H1 (cell line): ENCODE results near the gene DPY30. TPM values are rescaled to one million over a fixed set of nuclear protein-coding genes. Genes with fewer than 3 reads are reported as not detected.

Experiments
- CTCF ChIA-PET: fragments of 300-600 bp; sonication (Branson Sonifier 250); formaldehyde crosslinking; loops from one replicate; lab custom pipeline; 2021; ENCODE audit not compliant: partially characterized antibody; lab: Charles Lee
- POLR2A ChIA-PET: fragments of 300-600 bp; sonication (Branson Sonifier 250); formaldehyde crosslinking; loops from one replicate; lab custom pipeline; 2021; ENCODE audit warnings: inconsistent platforms; ENCODE audit not compliant: partially characterized antibody; lab: Charles Lee
- DNase-seq, 2 experiments: peaks; one replicate each; pipeline versions ENCODE4 v3.0.0 to v3.0.0-alpha.2; 2010 to 2022; ENCODE audit warnings: low spot score in 2 of 2, low read depth in 1 of 2, mixed read lengths in 1 of 2
- FAIRE-seq: peaks from 2 replicates; lab custom pipeline; 2011; peaks lifted over from hg19 to GRCh38; lab: Jason Lieb, UNC
- H2AFZ ChIP-seq: 2 replicates; pipeline ENCODE4 v1.8.1; 2012; ENCODE audit warnings: low read length, inconsistent platforms
- H2AK5ac ChIP-seq: 2 replicates; pipeline ENCODE4 v1.6.1; 2013; ENCODE audit warnings: low read depth, low read length
- H2BK120ac ChIP-seq: replicated peaks from 2 replicates; pipeline ENCODE3; 2013; ENCODE audit warnings: low read depth, low read length, inconsistent platforms
- H2BK12ac ChIP-seq: 2 replicates; pipeline ENCODE4 v1.6.1; 2013; ENCODE audit warnings: low read depth, low read length
- H2BK15ac ChIP-seq: 2 replicates; pipeline ENCODE4 v1.6.1; 2013; ENCODE audit warnings: low read length
- H2BK20ac ChIP-seq: 2 replicates; pipeline ENCODE4 v1.6.1; 2013; ENCODE audit warnings: low read length
- H2BK5ac ChIP-seq: 2 replicates; pipeline ENCODE4 v1.6.1; 2013; ENCODE audit warnings: low read depth, low read length
- H3K14ac ChIP-seq: 2 replicates; pipeline ENCODE4 v1.6.1; 2013; ENCODE audit warnings: inconsistent platforms; ENCODE audit not compliant: insufficient read length
- H3K18ac ChIP-seq: 2 replicates; pipeline ENCODE4 v1.6.1; 2013; ENCODE audit warnings: low read length; ENCODE audit errors: extremely low read depth
- H3K23ac ChIP-seq: 2 replicates; pipeline ENCODE4 v1.6.1; 2013; ENCODE audit warnings: inconsistent platforms; ENCODE audit not compliant: insufficient read length
- H3K23me2 ChIP-seq: 2 replicates; pipeline ENCODE4 v1.6.1; 2013; ENCODE audit warnings: low read depth, low read length
- H3K27ac ChIP-seq: 2 replicates; pipeline ENCODE4 v1.6.1; 2011; ENCODE audit warnings: low read depth, low read length, inconsistent platforms
- H3K27me3 ChIP-seq, 4 experiments: replicated peaks in 1 of 4; 1 replicate in 1 of 4; 2 replicates in 3 of 4; pipeline versions ENCODE4 v1.6.1 to v1.8.1; 2011 to 2013; ENCODE audit warnings: low read length in 3 of 4, mild to moderate bottlenecking in 3 of 4, inconsistent platforms in 2 of 4, mixed read lengths in 2 of 4, moderate library complexity in 1 of 4; ENCODE audit not compliant: control insufficient read depth in 3 of 4, insufficient read depth in 3 of 4; ENCODE audit errors: extremely low read depth in 1 of 4
- H3K36me3 ChIP-seq, 4 experiments: 2 replicates each; pipeline versions ENCODE4 v1.6.1 to v1.8.1; 2011 to 2013; ENCODE audit warnings: mild to moderate bottlenecking in 4 of 4, low read length in 3 of 4, moderate library complexity in 2 of 4, control low read depth in 1 of 4, inconsistent platforms in 1 of 4; ENCODE audit not compliant: insufficient read depth in 4 of 4, control insufficient read depth in 2 of 4
- H3K4ac ChIP-seq: replicated peaks from 2 replicates; pipeline ENCODE3; 2013; ENCODE audit warnings: low read length, low read depth, mixed read lengths, inconsistent platforms; ENCODE audit not compliant: insufficient read length
- H3K4me1 ChIP-seq, 4 experiments: replicated peaks in 1 of 4; 1 replicate in 1 of 4; 2 replicates in 3 of 4; pipeline versions ENCODE4 v1.6.1 to v1.8.1; 2011 to 2013; ENCODE audit warnings: low read length in 3 of 4, inconsistent platforms in 2 of 4, mixed read lengths in 1 of 4; ENCODE audit not compliant: insufficient read depth in 4 of 4, control insufficient read depth in 3 of 4
- H3K4me2 ChIP-seq, 2 experiments: 2 replicates each; pipeline versions ENCODE4 v1.6.1 to v1.8.1; 2011 to 2013; ENCODE audit warnings: low read depth in 2 of 2, low read length in 2 of 2, control low read depth in 1 of 2, inconsistent platforms in 1 of 2, mild to moderate bottlenecking in 1 of 2; ENCODE audit not compliant: insufficient read depth in 1 of 2
- H3K4me3 ChIP-seq, 4 experiments: fragments of 200-600, 300-600 bp in 1 of 4; sonication (generic), shearing (Covaris generic), sonication (Bioruptor Twin) in 1 of 4; 2 replicates each; pipeline versions ENCODE4 v1.5.1 to v1.8.1; 2011 to 2016; ENCODE audit warnings: low read length in 4 of 4, low read depth in 3 of 4, control low read depth in 2 of 4, inconsistent platforms in 2 of 4, mild to moderate bottlenecking in 2 of 4, mixed read lengths in 1 of 4, moderate library complexity in 1 of 4; ENCODE audit not compliant: insufficient read depth in 2 of 4; ENCODE audit errors: extremely low read depth in 1 of 4
- H3K56ac ChIP-seq: replicated peaks from 2 replicates; pipeline ENCODE3; 2013; ENCODE audit warnings: low read depth, mild to moderate bottlenecking, mixed read lengths, low read length, inconsistent platforms; ENCODE audit not compliant: insufficient read length
- H3K79me1 ChIP-seq: 2 replicates; pipeline ENCODE4 v1.6.1; 2013; ENCODE audit warnings: low read depth, low read length, control low read depth
- H3K79me2 ChIP-seq, 2 experiments: 2 replicates each; pipeline versions ENCODE4 v1.6.1 to v1.8.1; 2012 to 2013; ENCODE audit warnings: low read length in 2 of 2, mild to moderate bottlenecking in 2 of 2, inconsistent platforms in 1 of 2; ENCODE audit not compliant: insufficient read depth in 2 of 2, control insufficient read depth in 1 of 2
- H3K9ac ChIP-seq, 4 experiments: replicated peaks in 1 of 4; 1 replicate in 1 of 4; 2 replicates in 3 of 4; pipeline versions ENCODE4 v1.6.1 to v1.8.1; 2011 to 2013; ENCODE audit warnings: low read depth in 3 of 4, low read length in 3 of 4, control low read depth in 2 of 4, mild to moderate bottlenecking in 2 of 4, moderate library complexity in 2 of 4, inconsistent platforms in 1 of 4; ENCODE audit errors: extremely low read depth in 1 of 4
- H3K9me3 ChIP-seq, 2 experiments: 2 replicates each; pipeline versions ENCODE4 v1.6.1 to v1.8.1; 2012 to 2013; ENCODE audit warnings: mild to moderate bottlenecking in 2 of 2, moderate library complexity in 2 of 2, control low read depth in 1 of 2, inconsistent platforms in 1 of 2, low read depth in 1 of 2, low read length in 1 of 2, mixed read lengths in 1 of 2; ENCODE audit not compliant: insufficient read depth in 2 of 2
- H4K20me1 ChIP-seq, 2 experiments: replicated peaks in 1 of 2; 2 replicates each; pipeline versions ENCODE3 to v1.8.1; 2011 to 2013; ENCODE audit warnings: inconsistent platforms in 2 of 2, low read length in 2 of 2, mild to moderate bottlenecking in 1 of 2; ENCODE audit not compliant: insufficient read depth in 2 of 2, control insufficient read depth in 1 of 2
- H4K5ac ChIP-seq: 2 replicates; pipeline ENCODE4 v1.6.1; 2013; ENCODE audit warnings: low read length, low read depth, mixed read lengths, inconsistent platforms; ENCODE audit not compliant: insufficient read length
- H4K8ac ChIP-seq: 2 replicates; pipeline ENCODE4 v1.8.0; 2013; ENCODE audit warnings: mild to moderate bottlenecking, moderate library complexity, low read length, inconsistent platforms; ENCODE audit not compliant: insufficient read depth; ENCODE audit errors: extremely low read depth
- H4K91ac ChIP-seq: replicated peaks from 2 replicates; pipeline ENCODE3; 2013; ENCODE audit warnings: low read length, mixed read lengths, inconsistent platforms; ENCODE audit not compliant: insufficient read length
- BACH1 ChIP-seq: IDR thresholded peaks from 2 replicates; pipeline ENCODE4 v1.6.1; 2012; ENCODE audit warnings: low read length, improper control_type of control experiment
- WGBS, 2 experiments: shearing (Covaris generic) in 1 of 2; methylation state at CpG; one replicate each; pipeline versions ENCODE4 v1.1.6 to v1.1.7; 2013 to 2015; ENCODE audit warnings: low lambda C conversion rate in 2 of 2, mixed read lengths in 2 of 2, inconsistent platforms in 1 of 2, low coverage in 1 of 2, missing lambda C conversion rate in 1 of 2; ENCODE audit not compliant: insufficient replicate concordance in 2 of 2, insufficient coverage in 1 of 2, insufficient read length in 1 of 2; ENCODE audit errors: extremely low coverage in 1 of 2, missing lambda C conversion rate in 1 of 2; 5-methylcytosine and 5-hydroxymethylcytosine counted together
- polyA plus RNA-seq, 7 experiments: library from polyadenylated mRNA; depleted of rRNA in 3 of 7; stranded (reverse) in 5 of 7; unstranded in 2 of 7; fragments of >200 nt in 5 of 7; fragments of 200-250 nt in 2 of 7; gene quantifications; 1 replicate in 5 of 7; 2 replicates in 1 of 7; 4 replicates in 1 of 7; pipeline versions ENCODE4 v1.2.1 to v1.2.3, GENCODE V29; 2011 to 2013; ENCODE audit warnings: missing spikeins in 2 of 7, mixed read lengths in 2 of 7
- total RNA-seq: library from RNA; stranded (reverse); fragmentation: NEBNext Ultra II Directional; extraction: Animal tissue kit (Norgen Biotek cat#: 25700); gene quantifications from 2 replicates; pipeline ENCODE4 v1.2.1, GENCODE V29; 2021

Gene DPY30
- total and polyA plus RNA-seq, 2 of the 8 experiments (the other 6 are each of a cell fraction or from before 2014, with no cell fraction given): 139 to 157 TPM

GRCh38 chr2:31996571-31997150 is 42.9 kb downstream of the DPY30 start:
- Histone ChIP-seq H2BK15ac (no peak overlapping the region), H3K4me1 (no peaks in the 10 kb centered on the region), H2AK5ac (no peak overlapping the region), H2BK12ac (no peak overlapping the region), H3K36me3 (no peaks in the 10 kb centered on the region), H3K9ac (no peak overlapping the region), H3K27ac (no peak overlapping the region), H4K91ac (no peak overlapping the region), H3K9me3 (no peaks in the 10 kb centered on the region), H4K8ac (no peak overlapping the region), H3K18ac (no peak overlapping the region), H2AFZ (no peak overlapping the region), H4K20me1 (peaks cover 0 to 4% of the 10 kb centered on the region in 2 experiments), H3K4ac (no peak overlapping the region), H3K4me3 (no peak overlapping the region), H2BK5ac (no peak overlapping the region), H3K23ac (no peak overlapping the region), H2BK120ac (no peak overlapping the region), H3K27me3 (no peaks in the 10 kb centered on the region), H3K79me1 (peaks cover 4% of the 10 kb centered on the region), H2BK20ac (no peak overlapping the region), H4K5ac (no peak overlapping the region), H3K4me2 (no peak overlapping the region), H3K23me2 (no peaks in the 10 kb centered on the region), H3K79me2 (peaks cover 7 to 84% of the 10 kb centered on the region in 2 experiments; a peak in 3 of 4 replicates), H3K14ac (peak overlapping the region; percentile 42), H3K56ac (no peak overlapping the region)
- no peak for DNase-seq
- ChIA-PET POLR2A (interaction anchor here (1.6 kb wide), 1 partner anchor 14 kb away, joined by 4 read pairs; the partner anchor contains the start of gene MEMO1), CTCF (interaction anchor here (0.6 to 0.9 kb wide), 2 partner anchors 68 to 95 kb away, joined by 4 read pairs; no protein-coding TSS in a partner anchor)
- no peak for TF ChIP-seq BACH1
- 89% methylated on average over 6 of the region's 6 CpGs; no CpG with 5 or more reads in 1 of the 2 experiments for WGBS, 2 experiments
- FAIRE-seq: no peak
